Hematopoietic multipotent progenitor cell treated with erythropoietin and hydrocortisone succinate and interleukin-3 and kit ligand, for 8 days (in vitro differentiated cells): ENCODE measurements around the gene CACNA1H.
A peak's percentile ranks its signal among the peaks of the same experiment; 100 is the strongest.
"Not testable (repeated sequence)": the region's sequence is repeated elsewhere in the genome, so short reads cannot be mapped to it uniquely, and the experiment has no call there.

Source experiments
- DNase-seq: peaks from one replicate; pipeline ENCODE4 v3.0.0-alpha.2; 2015

CACNA1H gene

GRCh38 chr16:1176280-1176897 lies 23.5 kb downstream of the CACNA1H start:
- no peak for DNase-seq

- DNase-seq: no peak
Observed at GRCh38 chr16:1177053-1177452, 24.1 kb downstream of the CACNA1H start.

GRCh38 chr16:1177750-1178149 lies 24.8 kb downstream of the CACNA1H start:
- no peak for DNase-seq

GRCh38 chr16:1178295-1178910 lies 25.5 kb downstream of the CACNA1H start:
- DNase-seq: no peak

GRCh38 chr16:1180549-1181403 lies 27.9 kb downstream of the CACNA1H start:
- DNase-seq: no peak

GRCh38 chr16:1181404-1182315 lies 28.8 kb downstream of the CACNA1H start:
- no peak for DNase-seq

GRCh38 chr16:1182316-1182671 lies 29.4 kb downstream of the CACNA1H start:
- no peak for DNase-seq

- no peak for DNase-seq
Observed at GRCh38 chr16:1182950-1183907, 30.3 kb downstream of the CACNA1H start.

- no peak for DNase-seq
Observed at GRCh38 chr16:1184156-1184868, 31.4 kb downstream of the CACNA1H start.

GRCh38 chr16:1184980-1185379 lies 32.1 kb downstream of the CACNA1H start:
- no peak for DNase-seq

GRCh38 chr16:1185460-1186207 lies 32.7 kb downstream of the CACNA1H start:
- not testable (repeated sequence) for DNase-seq

GRCh38 chr16:1188432-1189189 lies 35.7 kb downstream of the CACNA1H start:
- DNase-seq: peak; percentile 45

- no peak for DNase-seq
Observed at GRCh38 chr16:1189455-1189854, 36.5 kb downstream of the CACNA1H start.

GRCh38 chr16:1190789-1191188 lies 37.9 kb downstream of the CACNA1H start:
- not testable (repeated sequence) for DNase-seq

GRCh38 chr16:1192384-1193073 lies 39.6 kb downstream of the CACNA1H start:
- DNase-seq: no peak

- DNase-seq: no peak
Observed at GRCh38 chr16:1193143-1193824, 40.4 kb downstream of the CACNA1H start.

- no peak for DNase-seq
Observed at GRCh38 chr16:1193825-1194581, 41.1 kb downstream of the CACNA1H start.
